Peyer's patch (tissue), 4 donors: ENCODE results near the gene VSTM2B.

Experiments
- POLR2A ChIP-seq, 2 donors: fragments of 450-650 bp; IDR thresholded peaks; one replicate each; pipeline ENCODE4 v1.5.1; 2017; ENCODE audit warnings: antibody characterized with exemption in 2 of 2, mild to moderate bottlenecking in 2 of 2, moderate library complexity in 2 of 2
- TF ChIP-seq, protein P1 (sequence below), 6 experiments: fragments of 450-650 bp in 4 of 6; fragments of 200-600 bp in 2 of 6; sonication (generic) in 1 of 6; IDR thresholded peaks; one replicate each; pipeline ENCODE4 v1.5.1; 2017 to 2019; ENCODE audit warnings: antibody characterized with exemption in 6 of 6, mild to moderate bottlenecking in 3 of 6, moderate library complexity in 1 of 6

DNA sequence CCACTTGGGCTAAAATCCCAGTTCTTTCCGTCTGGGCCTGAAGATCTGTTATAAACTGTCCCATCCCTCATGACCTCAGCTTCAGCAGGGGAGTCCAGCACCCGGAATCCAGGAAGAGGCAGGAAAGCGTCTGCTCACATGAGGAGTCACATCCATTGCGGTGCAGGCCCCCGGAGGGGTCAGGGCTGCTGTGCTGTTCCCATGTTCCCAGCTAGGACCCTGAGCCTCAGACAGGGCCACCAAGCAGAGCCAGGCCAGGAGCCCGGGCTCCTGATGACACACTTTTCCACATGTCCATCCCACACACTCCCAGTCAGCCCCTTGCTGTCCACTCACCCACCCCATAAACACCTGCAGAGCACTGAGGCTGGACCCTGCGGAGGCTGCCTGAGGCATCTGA lies 45.3 kb upstream of the VSTM2B start:
- TF ChIP-seq, protein P1, sequence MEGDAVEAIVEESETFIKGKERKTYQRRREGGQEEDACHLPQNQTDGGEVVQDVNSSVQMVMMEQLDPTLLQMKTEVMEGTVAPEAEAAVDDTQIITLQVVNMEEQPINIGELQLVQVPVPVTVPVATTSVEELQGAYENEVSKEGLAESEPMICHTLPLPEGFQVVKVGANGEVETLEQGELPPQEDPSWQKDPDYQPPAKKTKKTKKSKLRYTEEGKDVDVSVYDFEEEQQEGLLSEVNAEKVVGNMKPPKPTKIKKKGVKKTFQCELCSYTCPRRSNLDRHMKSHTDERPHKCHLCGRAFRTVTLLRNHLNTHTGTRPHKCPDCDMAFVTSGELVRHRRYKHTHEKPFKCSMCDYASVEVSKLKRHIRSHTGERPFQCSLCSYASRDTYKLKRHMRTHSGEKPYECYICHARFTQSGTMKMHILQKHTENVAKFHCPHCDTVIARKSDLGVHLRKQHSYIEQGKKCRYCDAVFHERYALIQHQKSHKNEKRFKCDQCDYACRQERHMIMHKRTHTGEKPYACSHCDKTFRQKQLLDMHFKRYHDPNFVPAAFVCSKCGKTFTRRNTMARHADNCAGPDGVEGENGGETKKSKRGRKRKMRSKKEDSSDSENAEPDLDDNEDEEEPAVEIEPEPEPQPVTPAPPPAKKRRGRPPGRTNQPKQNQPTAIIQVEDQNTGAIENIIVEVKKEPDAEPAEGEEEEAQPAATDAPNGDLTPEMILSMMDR (IDR thresholded peaks at IDR 0.05): no peak
- no peak for TF ChIP-seq POLR2A (IDR thresholded peaks at IDR 0.05)
